ENCODE results near the gene ESPNL.

Gene ESPNL

GRCh38 chr2:238097201-238097987, 2.7 kb upstream of the ESPNL start:
- Histone ChIP-seq H4K20me1 (ENCODE audit: control insufficient read depth, insufficient read depth, low read depth, low read length) (no peaks in the 10 kb centered on the region), H3K36me3 (ENCODE audit: control insufficient read depth, low read length) (no peaks in the 10 kb centered on the region), H3K4me1 (ENCODE audit: control insufficient read depth, low read length) (peaks cover 21% of the 10 kb centered on the region), H3K27me3 (ENCODE audit: control insufficient read depth, low read length) (no peaks in the 10 kb centered on the region), H3K4me3 (ENCODE audit: low read length) (no peak overlapping the region), H3K27ac (ENCODE audit: low read depth, low read length) (no peak overlapping the region), H3K79me2 (ENCODE audit: control insufficient read depth, low read length) (no peaks in the 10 kb centered on the region), H3K9me2 (replicated peaks; ENCODE audit: control insufficient read depth, low read length) (no peaks in the 10 kb centered on the region), H3K9me3 (ENCODE audit: control insufficient read depth, insufficient read depth, low read length) (no peaks in the 10 kb centered on the region), H3K4me2 (ENCODE audit: low read length) (no peak overlapping the region), H3F3A (ENCODE audit: control insufficient read depth, insufficient read depth) (peaks cover 6% of the 10 kb centered on the region; the same call in 1 of the 2 replicates)
- no peak for TF ChIP-seq CTCF (IDR thresholded peaks at IDR 0.05; ENCODE audit: low read depth, low read length, poor library complexity, severe bottlenecking)
- TF ChIP-seq EZH2phosphoT487 (IDR thresholded peaks at IDR 0.05; ENCODE audit: borderline replicate concordance, low read length), result no peak

GRCh38 chr2:238097988-238098871, 1.9 kb upstream of the ESPNL start:
- Histone ChIP-seq H3K79me2 (ENCODE audit: control insufficient read depth, low read length) (no peaks in the 10 kb centered on the region), H3K4me3 (ENCODE audit: low read length) (peak overlapping the region; percentile 69), H3K36me3 (ENCODE audit: control insufficient read depth, low read length) (no peaks in the 10 kb centered on the region), H3F3A (ENCODE audit: control insufficient read depth, insufficient read depth) (peaks cover 6% of the 10 kb centered on the region; the same call in 1 of the 2 replicates), H3K9me2 (replicated peaks; ENCODE audit: control insufficient read depth, low read length) (no peaks in the 10 kb centered on the region), H3K27ac (ENCODE audit: low read depth, low read length) (peak overlapping the region; percentile 32), H3K9me3 (ENCODE audit: control insufficient read depth, insufficient read depth, low read length) (no peaks in the 10 kb centered on the region), H3K4me1 (ENCODE audit: control insufficient read depth, low read length) (peaks cover 21% of the 10 kb centered on the region), H3K27me3 (ENCODE audit: control insufficient read depth, low read length) (no peaks in the 10 kb centered on the region), H4K20me1 (ENCODE audit: control insufficient read depth, insufficient read depth, low read depth, low read length) (no peaks in the 10 kb centered on the region), H3K4me2 (ENCODE audit: low read length) (peak overlapping the region; percentile 95)
- TF ChIP-seq EZH2phosphoT487 (IDR thresholded peaks at IDR 0.05; ENCODE audit: borderline replicate concordance, low read length) (no peak), CTCF (IDR thresholded peaks at IDR 0.05; ENCODE audit: low read depth, low read length, poor library complexity, severe bottlenecking) (no peak)

GRCh38 chr2:238098901-238099713, 1.0 kb upstream of the ESPNL start:
- H3K79me2 ChIP-seq (ENCODE audit: control insufficient read depth, low read length), result no peaks in the 10 kb centered on the region
- peaks cover 6% of the 10 kb centered on the region; the same call in 1 of the 2 replicates for H3F3A ChIP-seq (ENCODE audit: control insufficient read depth, insufficient read depth)
- no peaks in the 10 kb centered on the region for H3K9me3 ChIP-seq (ENCODE audit: control insufficient read depth, insufficient read depth, low read length)
- H3K9me2 ChIP-seq (replicated peaks; ENCODE audit: control insufficient read depth, low read length), result no peaks in the 10 kb centered on the region
- peak overlapping the region; percentile 69 for H3K4me3 ChIP-seq (ENCODE audit: low read length)
- H3K4me1 ChIP-seq (ENCODE audit: control insufficient read depth, low read length), result peaks cover 21% of the 10 kb centered on the region
- H4K20me1 ChIP-seq (ENCODE audit: control insufficient read depth, insufficient read depth, low read depth, low read length), result no peaks in the 10 kb centered on the region
- TF ChIP-seq CTCF (IDR thresholded peaks at IDR 0.05; ENCODE audit: low read depth, low read length, poor library complexity, severe bottlenecking) (no peak), EZH2phosphoT487 (IDR thresholded peaks at IDR 0.05; ENCODE audit: borderline replicate concordance, low read length) (no peak)
- H3K4me2 ChIP-seq (ENCODE audit: low read length), result peak overlapping the region; percentile 95
- H3K36me3 ChIP-seq (ENCODE audit: control insufficient read depth, low read length), result no peaks in the 10 kb centered on the region
- no peaks in the 10 kb centered on the region for H3K27me3 ChIP-seq (ENCODE audit: control insufficient read depth, low read length)
- peak overlapping the region; percentile 32 for H3K27ac ChIP-seq (ENCODE audit: low read depth, low read length)

Measured in DOHH2 (cell line).